HL-60 (cell line): ENCODE measurements around the gene MNAT1.

Source experiments
- SPI1 ChIP-seq: IDR thresholded peaks from 2 replicates; pipeline ENCODE4 v1.6.1; 2012; ENCODE audit warnings: low read depth, mild to moderate bottlenecking, borderline replicate concordance
- TF ChIP-seq, protein P1 (sequence below): IDR thresholded peaks from one replicate; pipeline ENCODE4 v1.5.1; 2011; ENCODE audit warnings: low read length, control low read depth, inconsistent platforms; ENCODE audit not compliant: insufficient read depth
- TF ChIP-seq, protein P2 (sequence below): IDR thresholded peaks from 2 replicates; pipeline ENCODE4 v1.6.1; 2012; ENCODE audit warnings: low read depth; ENCODE audit not compliant: insufficient replicate concordance

DNA sequence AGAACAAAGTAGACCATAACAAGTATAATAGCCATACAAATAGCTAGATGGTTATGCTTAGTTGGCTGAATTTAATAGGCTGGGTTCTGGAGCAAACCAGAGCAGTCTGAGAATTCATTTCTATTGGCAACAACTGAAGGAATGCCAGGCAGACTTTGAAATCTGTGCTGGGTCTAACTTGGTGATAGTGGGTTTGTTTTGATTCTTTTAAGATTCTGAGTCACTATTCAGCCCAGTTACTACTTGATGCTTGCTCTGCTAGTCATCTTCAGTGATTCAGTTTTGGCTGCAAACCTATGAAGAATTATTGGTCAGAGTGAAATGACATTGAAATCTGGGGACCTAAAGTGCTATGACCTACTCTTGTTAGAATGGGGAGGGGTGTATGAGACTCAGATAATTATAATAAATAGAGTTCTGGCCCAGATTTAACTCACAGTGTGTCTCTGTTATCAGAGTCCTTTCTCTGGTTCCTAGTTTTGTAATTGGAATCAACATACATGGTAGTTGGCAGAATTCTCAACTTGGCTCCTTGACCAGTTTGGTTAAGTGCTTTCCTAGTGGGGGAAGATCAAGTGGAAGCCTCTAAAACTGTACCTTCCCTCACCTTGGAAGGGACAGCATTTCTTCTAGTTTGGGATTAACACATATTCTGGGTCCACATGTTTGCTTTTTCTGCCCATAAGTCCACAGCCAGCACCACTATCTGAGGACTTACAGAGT lies 43.5 kb downstream of the MNAT1 start:
- TF ChIP-seq, protein P1, sequence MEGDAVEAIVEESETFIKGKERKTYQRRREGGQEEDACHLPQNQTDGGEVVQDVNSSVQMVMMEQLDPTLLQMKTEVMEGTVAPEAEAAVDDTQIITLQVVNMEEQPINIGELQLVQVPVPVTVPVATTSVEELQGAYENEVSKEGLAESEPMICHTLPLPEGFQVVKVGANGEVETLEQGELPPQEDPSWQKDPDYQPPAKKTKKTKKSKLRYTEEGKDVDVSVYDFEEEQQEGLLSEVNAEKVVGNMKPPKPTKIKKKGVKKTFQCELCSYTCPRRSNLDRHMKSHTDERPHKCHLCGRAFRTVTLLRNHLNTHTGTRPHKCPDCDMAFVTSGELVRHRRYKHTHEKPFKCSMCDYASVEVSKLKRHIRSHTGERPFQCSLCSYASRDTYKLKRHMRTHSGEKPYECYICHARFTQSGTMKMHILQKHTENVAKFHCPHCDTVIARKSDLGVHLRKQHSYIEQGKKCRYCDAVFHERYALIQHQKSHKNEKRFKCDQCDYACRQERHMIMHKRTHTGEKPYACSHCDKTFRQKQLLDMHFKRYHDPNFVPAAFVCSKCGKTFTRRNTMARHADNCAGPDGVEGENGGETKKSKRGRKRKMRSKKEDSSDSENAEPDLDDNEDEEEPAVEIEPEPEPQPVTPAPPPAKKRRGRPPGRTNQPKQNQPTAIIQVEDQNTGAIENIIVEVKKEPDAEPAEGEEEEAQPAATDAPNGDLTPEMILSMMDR, result no peak
- TF ChIP-seq SPI1, result no peak
- TF ChIP-seq, protein P2, sequence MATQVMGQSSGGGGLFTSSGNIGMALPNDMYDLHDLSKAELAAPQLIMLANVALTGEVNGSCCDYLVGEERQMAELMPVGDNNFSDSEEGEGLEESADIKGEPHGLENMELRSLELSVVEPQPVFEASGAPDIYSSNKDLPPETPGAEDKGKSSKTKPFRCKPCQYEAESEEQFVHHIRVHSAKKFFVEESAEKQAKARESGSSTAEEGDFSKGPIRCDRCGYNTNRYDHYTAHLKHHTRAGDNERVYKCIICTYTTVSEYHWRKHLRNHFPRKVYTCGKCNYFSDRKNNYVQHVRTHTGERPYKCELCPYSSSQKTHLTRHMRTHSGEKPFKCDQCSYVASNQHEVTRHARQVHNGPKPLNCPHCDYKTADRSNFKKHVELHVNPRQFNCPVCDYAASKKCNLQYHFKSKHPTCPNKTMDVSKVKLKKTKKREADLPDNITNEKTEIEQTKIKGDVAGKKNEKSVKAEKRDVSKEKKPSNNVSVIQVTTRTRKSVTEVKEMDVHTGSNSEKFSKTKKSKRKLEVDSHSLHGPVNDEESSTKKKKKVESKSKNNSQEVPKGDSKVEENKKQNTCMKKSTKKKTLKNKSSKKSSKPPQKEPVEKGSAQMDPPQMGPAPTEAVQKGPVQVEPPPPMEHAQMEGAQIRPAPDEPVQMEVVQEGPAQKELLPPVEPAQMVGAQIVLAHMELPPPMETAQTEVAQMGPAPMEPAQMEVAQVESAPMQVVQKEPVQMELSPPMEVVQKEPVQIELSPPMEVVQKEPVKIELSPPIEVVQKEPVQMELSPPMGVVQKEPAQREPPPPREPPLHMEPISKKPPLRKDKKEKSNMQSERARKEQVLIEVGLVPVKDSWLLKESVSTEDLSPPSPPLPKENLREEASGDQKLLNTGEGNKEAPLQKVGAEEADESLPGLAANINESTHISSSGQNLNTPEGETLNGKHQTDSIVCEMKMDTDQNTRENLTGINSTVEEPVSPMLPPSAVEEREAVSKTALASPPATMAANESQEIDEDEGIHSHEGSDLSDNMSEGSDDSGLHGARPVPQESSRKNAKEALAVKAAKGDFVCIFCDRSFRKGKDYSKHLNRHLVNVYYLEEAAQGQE, result no peak
